Naive thymus-derived CD8-positive, alpha-beta T cell (primary cell): Measurements from ENCODE around the gene LRRK1. TPM values are rescaled to one million over a fixed set of nuclear protein-coding genes. Genes with fewer than 3 reads are reported as not detected.
"Not testable (repeated sequence)": the region's sequence is repeated elsewhere in the genome, so short reads cannot be mapped to it uniquely, and the experiment has no call there.

Experiments
- ATAC-seq, 2 donors: fragments of 150-1000 bp; cut with Tn5 transposase in 1 of 2; sonication (Bioruptor Pico), chemical (Tn5 transposase) in 1 of 2; 1 replicate in 1 of 2; 2 replicates in 1 of 2; pipeline ENCODE4 v1.10.0; 2021; ENCODE audit warnings: mild to moderate bottlenecking in 2 of 2, moderate library complexity in 2 of 2
- POLR2A ChIA-PET: fragments of 350-600 bp; sonication (Branson Sonifier 250); formaldehyde crosslinking; loops from one replicate; lab custom pipeline; 2021; ENCODE audit warnings: antibody characterized with exemption; lab: Charles Lee
- DNase-seq, 10 donors: peaks; one replicate each; pipeline versions ENCODE4 v3.0.0 to v3.0.0-alpha.2; 2020 to 2022
- H3K27ac Mint-ChIP-seq, 10 donors: one replicate each; pipeline ENCODE4 v1.8.0; 2020 to 2022; ENCODE audit warnings: mild to moderate bottlenecking in 10 of 10, mixed read lengths in 10 of 10, moderate library complexity in 4 of 10, inconsistent platforms in 1 of 10
- H3K27me3 Mint-ChIP-seq, 5 donors: one replicate each; pipeline ENCODE4 v1.8.0; 2021 to 2022; ENCODE audit warnings: mixed read lengths in 5 of 5
- H3K36me3 Mint-ChIP-seq, 3 donors: one replicate each; pipeline ENCODE4 v1.8.0; 2020 to 2022; ENCODE audit warnings: mixed read lengths in 3 of 3, mild to moderate bottlenecking in 2 of 3, inconsistent platforms in 1 of 3
- H3K4me1 Mint-ChIP-seq, 4 donors: one replicate each; pipeline ENCODE4 v1.8.0; 2021 to 2022; ENCODE audit warnings: mixed read lengths in 4 of 4
- H3K4me3 Mint-ChIP-seq, 10 donors: one replicate each; pipeline ENCODE4 v1.8.0; 2020 to 2022; ENCODE audit warnings: mild to moderate bottlenecking in 10 of 10, mixed read lengths in 10 of 10, moderate library complexity in 6 of 10, inconsistent platforms in 1 of 10
- H3K9me3 Mint-ChIP-seq, 9 donors: one replicate each; pipeline ENCODE4 v1.8.0; 2020 to 2022; ENCODE audit warnings: mixed read lengths in 9 of 9, mild to moderate bottlenecking in 3 of 9, inconsistent platforms in 1 of 9, moderate library complexity in 1 of 9
- polyA plus RNA-seq, 3 donors: library from polyadenylated mRNA; unstranded; fragments of 300-500 nt; fragmentation: Illumina TruSeq; gene quantifications; one replicate each; pipeline ENCODE4 v1.2.3, GENCODE V29; 2021
- total RNA-seq, 8 experiments: library from RNA in 2 of 8; stranded (reverse) in 2 of 8; gene quantifications; one replicate each; pipeline ENCODE4 v1.2.3 and lab custom pipeline; 2021 to 2026

Gene LRRK1
- total and polyA plus RNA-seq, 5 experiments from 2014 or later: 0.78 to 2.7 TPM; not detected in 3

DNA sequence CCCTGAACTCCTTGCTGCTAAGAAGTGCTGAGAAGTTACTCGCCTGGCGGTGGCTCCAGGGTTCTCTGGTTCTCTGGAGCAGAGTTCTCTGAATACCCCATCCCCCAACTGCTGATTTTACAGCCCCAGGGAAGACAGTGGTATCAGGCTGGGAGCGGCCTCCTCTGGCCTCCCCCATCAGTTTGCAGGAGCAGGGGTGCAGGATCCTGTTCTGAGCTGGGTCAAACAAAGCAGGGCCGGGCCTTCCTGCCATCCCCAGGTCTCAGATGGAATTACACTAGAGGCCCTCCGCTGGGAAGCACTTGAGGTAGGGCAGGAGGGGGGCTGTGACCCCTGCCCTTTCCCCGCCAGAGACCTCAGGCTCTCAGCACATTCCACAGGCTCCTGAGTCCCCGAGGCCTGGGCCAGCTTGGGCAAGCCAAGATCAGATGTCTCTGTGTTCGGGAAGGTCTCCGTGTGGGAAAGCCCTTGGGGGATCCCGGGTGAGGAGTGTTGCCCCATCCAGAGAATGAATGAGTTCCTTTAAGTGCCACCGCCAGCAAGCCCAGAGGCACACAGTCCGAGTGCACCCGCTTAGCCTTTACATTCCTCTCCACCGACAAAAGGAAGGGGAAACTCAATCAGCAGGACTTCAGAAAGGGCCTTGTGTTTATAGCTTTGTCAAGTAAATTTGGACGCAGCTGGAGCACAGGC lies 149.9 kb downstream of the LRRK1 start:
- H3K9me3 Mint-ChIP-seq: no peaks in the 10 kb centered on the region
- POLR2A ChIA-PET: no interaction called here
- H3K27ac Mint-ChIP-seq: no peak overlapping the region

DNA sequence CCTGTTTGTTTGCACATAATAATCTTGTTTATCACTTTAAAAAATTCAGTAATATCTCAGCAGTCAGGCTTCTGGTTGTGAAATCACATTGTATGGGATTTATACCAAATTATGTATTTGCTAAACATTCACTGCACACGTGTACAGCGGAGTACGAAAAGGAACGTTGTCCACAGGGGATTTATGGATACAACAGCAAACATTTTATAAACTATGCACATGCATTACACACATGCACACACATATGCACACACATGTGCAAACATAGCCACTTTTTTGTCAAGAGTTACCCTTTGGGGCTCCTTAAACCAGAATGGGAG lies 150.5 kb downstream of the LRRK1 start:
- POLR2A ChIA-PET: no interaction called here
- Mint-ChIP-seq H3K9me3 (no peaks in the 10 kb centered on the region), H3K4me3 (no peak overlapping the region), H3K27me3 (peaks cover 0 to 7% (median 0%) of the 10 kb centered on the region in 5 donors), H3K4me1 (peaks cover 0 to 4% (median 1%) of the 10 kb centered on the region in 4 donors), H3K36me3 (no peaks in the 10 kb centered on the region), H3K27ac (no peak overlapping the region)
- ATAC-seq (no peak), DNase-seq (no peak)

More for the DNA sequence above, 149.9 kb downstream of the LRRK1 start:
- no peak for DNase-seq
- peaks cover 0 to 7% (median 0%) of the 10 kb centered on the region in 5 donors for H3K27me3 Mint-ChIP-seq
- peaks cover 0 to 4% (median 1%) of the 10 kb centered on the region in 4 donors for H3K4me1 Mint-ChIP-seq
- H3K36me3 Mint-ChIP-seq: no peaks in the 10 kb centered on the region
- H3K4me3 Mint-ChIP-seq: no peak overlapping the region
- no peak for ATAC-seq

DNA sequence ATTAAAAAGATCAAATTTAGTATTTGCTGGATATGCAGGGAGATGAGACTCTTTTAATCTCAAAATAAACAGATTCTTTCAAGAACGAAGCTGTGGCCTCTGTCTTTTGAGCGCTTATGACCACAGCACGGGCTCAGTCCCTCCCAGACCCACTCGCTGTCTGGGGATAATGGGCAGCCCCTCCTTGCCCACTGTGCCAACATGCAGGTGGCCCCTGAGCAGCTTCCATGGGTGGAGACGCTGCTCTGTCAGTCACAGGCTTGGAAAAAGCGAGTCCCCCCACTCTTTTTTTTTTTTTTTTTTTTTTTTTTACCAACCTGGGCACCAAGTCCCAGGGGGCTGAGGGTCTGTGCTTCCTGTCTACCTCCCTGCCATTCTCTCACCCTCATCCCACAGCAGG lies 150.9 kb downstream of the LRRK1 start:
- DNase-seq (no peak), ATAC-seq (no peak)
- POLR2A ChIA-PET: no interaction called here
- Mint-ChIP-seq H3K27me3 (peaks cover 0 to 7% (median 0%) of the 10 kb centered on the region in 5 donors), H3K4me1 (peaks cover 0 to 4% (median 1%) of the 10 kb centered on the region in 4 donors), H3K27ac (peak overlapping the region in 2 of 10 donors; percentile 89 to 92), H3K9me3 (no peaks in the 10 kb centered on the region), H3K36me3 (no peaks in the 10 kb centered on the region), H3K4me3 (no peak overlapping the region)

DNA sequence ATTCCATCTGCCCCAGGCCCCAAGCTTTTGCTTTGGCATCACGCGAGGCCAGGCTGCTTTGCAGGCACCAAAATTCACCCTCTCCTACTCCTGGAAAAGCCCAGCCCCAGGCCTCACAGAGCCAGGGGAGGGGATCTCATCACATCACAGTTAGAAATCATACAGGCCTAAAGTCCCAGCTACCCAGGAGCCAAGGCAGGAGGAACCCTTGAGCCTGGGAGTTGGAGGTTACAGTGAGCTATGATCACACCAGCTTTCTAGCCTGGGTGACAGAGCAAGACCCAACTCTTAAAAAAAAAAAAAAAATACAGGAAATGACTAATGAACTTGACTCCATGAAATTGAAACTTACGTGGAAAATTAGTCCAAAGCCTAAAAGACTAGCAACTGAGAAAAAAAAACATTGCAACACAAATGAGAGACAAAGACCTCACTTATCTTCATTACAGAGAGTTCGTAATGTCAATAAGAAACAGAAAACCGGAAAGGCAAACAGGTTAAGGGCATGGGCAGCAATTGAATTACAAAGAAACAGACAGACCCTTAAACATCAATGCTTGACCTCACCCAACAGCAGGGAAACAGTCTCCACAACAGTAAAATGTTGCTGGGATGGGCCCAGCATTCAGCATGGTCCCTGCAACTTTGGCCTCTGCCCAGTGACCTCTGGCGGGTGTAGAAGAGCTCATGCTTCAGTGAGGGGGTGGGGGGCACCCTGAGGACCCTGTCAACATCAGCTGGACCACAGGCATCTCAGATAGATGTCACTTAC lies 151.5 kb downstream of the LRRK1 start:
- POLR2A ChIA-PET: no interaction called here
- H3K4me3 Mint-ChIP-seq: no peak overlapping the region
- peaks cover 0 to 4% (median 1%) of the 10 kb centered on the region in 4 donors for H3K4me1 Mint-ChIP-seq
- no peaks in the 10 kb centered on the region for H3K36me3 Mint-ChIP-seq
- H3K9me3 Mint-ChIP-seq: no peaks in the 10 kb centered on the region
- H3K27ac Mint-ChIP-seq: peak overlapping the region in 3 of 10 donors; percentile 10 to 92 (median 89)
- DNase-seq (no peak), ATAC-seq (no peak)
- H3K27me3 Mint-ChIP-seq: peaks cover 0 to 9% (median 0%) of the 10 kb centered on the region in 5 donors

DNA sequence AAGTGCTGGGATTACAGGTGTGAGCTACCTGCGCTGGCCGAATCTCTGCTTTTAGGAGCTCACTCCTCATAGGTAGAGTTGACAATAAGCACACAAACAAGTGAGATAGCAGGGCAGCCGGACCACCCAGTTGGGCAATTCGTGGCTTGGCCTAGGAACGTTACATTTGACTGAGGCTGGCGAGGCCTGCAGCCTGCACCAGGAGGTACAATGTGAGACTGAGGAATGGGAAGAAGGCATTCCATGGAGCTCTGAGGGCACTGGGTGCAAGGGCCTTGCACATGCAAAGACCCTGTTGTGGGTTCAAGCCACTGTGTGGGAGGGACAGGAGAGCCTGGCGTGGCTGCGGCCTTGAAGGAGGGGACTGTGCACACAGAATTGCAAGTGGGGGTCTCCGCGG lies 152.5 kb downstream of the LRRK1 start:
- no peaks in the 10 kb centered on the region for H3K9me3 Mint-ChIP-seq
- peaks cover 0 to 10% (median 0%) of the 10 kb centered on the region in 5 donors for H3K27me3 Mint-ChIP-seq
- H3K36me3 Mint-ChIP-seq: no peaks in the 10 kb centered on the region
- H3K4me3 Mint-ChIP-seq: no peak overlapping the region
- H3K4me1 Mint-ChIP-seq: peaks cover 0 to 4% (median 1%) of the 10 kb centered on the region in 4 donors
- no peak for DNase-seq
- H3K27ac Mint-ChIP-seq: no peak overlapping the region
- POLR2A ChIA-PET: interaction anchor here (0.6 kb wide), 1 partner anchor 180 kb away, joined by 4 read pairs; the partner anchor contains the start of gene CHSY1
- no peak for ATAC-seq

DNA sequence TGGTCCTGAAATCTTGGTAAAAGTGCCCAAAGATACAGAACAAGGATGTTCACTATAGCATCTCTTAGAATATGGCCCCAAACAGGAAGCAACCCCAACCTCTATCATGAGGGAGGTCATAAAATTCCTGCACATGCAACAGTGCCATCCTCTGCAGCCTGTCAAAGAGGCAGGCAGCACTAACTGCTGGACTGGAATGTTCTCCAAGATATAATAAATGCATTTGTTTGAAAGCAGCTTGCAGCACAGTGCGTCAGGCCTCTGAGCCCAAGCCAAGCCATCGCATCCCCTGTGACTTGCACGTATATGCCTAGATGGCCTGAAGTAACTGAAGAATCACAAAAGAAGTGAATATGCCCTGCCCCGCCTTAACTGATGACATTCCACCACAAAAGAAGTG lies 153.1 kb downstream of the LRRK1 start:
- ATAC-seq, H3K4me3 Mint-ChIP-seq, H3K27me3 Mint-ChIP-seq, POLR2A ChIA-PET, H3K4me1 Mint-ChIP-seq, H3K36me3 Mint-ChIP-seq, H3K9me3 Mint-ChIP-seq, DNase-seq: not testable (repeated sequence)
- H3K27ac Mint-ChIP-seq: peak overlapping the region in 1 of 10 donors; percentile 75

DNA sequence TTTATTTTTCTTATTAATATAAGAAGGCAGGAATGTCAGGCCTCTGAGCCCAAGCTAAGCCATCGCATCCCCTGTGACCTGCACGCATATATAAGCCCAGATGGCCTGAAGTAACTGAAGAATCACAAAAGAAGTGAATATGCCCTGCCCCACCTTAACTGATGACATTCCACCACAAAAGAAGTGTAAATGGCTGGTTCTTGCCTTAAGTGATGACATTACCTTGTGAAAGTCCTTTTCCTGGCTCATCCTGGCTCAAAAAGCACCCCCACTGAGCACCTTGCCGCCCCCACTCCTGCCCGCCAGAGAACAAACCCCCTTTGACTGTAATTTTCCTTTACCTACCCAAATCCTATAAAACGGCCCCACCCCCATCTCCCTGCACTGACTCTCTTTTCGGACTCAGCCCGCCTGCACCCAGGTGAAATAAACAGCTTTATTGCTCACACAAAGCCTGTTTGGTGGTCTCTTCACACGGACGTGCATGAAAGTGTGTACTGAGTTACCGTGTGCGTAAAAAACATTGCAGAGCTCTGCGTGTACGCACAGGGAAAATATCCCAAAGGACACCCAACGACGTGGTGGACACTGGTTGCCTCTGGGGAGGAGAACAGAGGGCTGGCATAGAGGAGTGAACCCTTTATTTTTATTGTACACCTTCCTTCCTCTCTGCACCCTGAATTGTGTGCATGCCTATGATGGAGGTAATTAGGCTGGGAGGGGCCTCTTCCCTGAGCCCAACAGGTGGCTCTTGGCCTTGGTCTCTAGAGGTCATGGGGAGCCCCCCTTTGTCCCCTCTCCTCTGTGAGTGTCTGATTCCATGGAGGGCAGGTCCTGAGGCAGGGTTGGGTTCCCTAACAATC lies 158.9 kb downstream of the LRRK1 start:
- POLR2A ChIA-PET, H3K27ac Mint-ChIP-seq, H3K4me1 Mint-ChIP-seq, ATAC-seq, DNase-seq, H3K4me3 Mint-ChIP-seq, H3K9me3 Mint-ChIP-seq, H3K36me3 Mint-ChIP-seq, H3K27me3 Mint-ChIP-seq: not testable (repeated sequence)

DNA sequence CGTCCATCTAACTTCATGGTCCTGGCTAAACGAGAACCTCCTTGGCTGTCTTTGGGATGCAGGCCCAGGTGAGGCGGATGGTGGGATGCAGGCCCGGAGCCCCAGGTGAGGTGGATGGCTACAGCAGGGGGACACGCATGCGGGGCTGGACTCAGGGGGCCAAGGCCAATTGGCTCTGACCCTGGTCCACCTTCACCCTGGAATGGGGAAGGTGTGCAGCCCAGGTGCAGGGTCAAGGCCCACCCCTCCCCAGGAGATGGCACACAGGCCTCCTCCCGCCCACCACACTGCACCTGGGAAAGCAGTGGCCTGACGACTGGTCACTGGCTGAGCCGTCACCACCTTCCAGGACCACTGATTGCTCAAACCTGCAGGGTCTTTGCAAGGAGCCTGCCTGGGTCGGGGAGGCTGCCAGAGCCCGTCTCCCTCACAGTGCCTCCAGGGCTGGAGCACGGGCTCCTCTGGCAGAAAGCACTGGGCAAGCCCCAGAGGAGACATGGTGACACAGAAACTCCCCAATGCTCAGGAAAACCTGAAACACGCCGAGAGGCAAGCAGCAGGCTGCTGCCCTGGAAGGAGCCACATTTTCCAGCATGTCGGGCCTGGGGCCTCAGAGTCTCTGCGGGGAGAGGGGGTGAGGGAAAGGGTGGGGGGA lies 159.6 kb downstream of the LRRK1 start:
- ATAC-seq: no peak
- no peaks in the 10 kb centered on the region for H3K4me1 Mint-ChIP-seq
- H3K9me3 Mint-ChIP-seq: no peaks in the 10 kb centered on the region
- peaks cover 0 to 4% (median 0%) of the 10 kb centered on the region in 5 donors for H3K27me3 Mint-ChIP-seq
- no peak overlapping the region for H3K27ac Mint-ChIP-seq
- POLR2A ChIA-PET: no interaction called here
- no peaks in the 10 kb centered on the region for H3K36me3 Mint-ChIP-seq
- H3K4me3 Mint-ChIP-seq: no peak overlapping the region
- no peak for DNase-seq

DNA sequence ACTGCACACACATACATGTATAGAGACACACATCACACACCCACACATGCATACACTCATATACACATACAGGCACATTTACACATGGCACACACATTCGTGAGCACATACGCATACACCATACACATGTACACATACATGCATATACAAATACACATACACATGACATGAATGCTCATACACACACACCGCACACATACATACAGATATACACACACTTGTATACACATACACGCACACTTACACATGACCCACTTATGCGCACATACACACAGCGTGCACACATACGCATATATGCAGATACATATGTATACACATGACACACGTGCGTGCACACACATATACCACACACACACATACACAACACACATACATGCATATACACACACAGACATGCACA lies 162.7 kb downstream of the LRRK1 start:
- no peak for DNase-seq
- POLR2A ChIA-PET: no interaction called here
- no peak overlapping the region for H3K27ac Mint-ChIP-seq

DNA sequence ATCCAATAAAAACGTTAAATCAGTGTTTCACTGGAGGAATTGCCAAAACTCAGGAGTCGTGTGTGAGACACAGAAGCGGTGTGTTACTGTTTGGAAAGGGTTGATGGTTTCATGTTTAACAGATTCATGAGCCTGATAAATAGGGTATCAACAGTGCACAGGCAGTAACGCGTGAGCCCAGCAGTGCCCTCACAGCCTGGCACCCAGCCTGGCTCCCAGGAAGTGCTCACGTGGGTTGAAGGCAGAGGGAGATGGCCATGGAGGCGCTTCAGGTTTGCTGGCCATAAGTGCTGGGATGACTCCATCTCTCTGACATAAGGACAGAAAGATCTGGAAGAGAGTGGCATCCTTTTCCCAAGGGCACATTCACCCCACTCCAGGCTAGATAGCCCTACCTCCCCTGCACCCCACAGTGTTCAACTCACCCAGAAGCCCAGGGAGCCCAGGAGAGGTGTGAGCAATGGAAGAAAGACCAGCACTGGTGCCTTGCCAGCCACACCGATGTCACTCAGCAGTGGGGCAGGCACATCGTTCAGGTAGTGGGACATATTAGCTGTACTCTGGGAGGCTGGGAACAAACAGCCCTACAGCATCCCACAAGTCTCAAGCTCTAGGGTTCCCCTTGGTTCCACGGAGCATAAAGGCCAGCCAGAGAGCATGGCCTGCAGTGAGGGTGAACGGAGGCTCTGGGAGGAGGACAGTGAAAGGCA lies 164.3 kb downstream of the LRRK1 start:
- Mint-ChIP-seq H3K9me3 (no peaks in the 10 kb centered on the region), H3K4me1 (no peaks in the 10 kb centered on the region), H3K36me3 (no peaks in the 10 kb centered on the region), H3K27ac (no peak overlapping the region), H3K4me3 (no peak overlapping the region), H3K27me3 (peaks cover 0 to 1% (median 0%) of the 10 kb centered on the region in 5 donors)
- no peak for ATAC-seq
- no peak for DNase-seq
- POLR2A ChIA-PET: no interaction called here

More for the DNA sequence above, 162.7 kb downstream of the LRRK1 start:
- Mint-ChIP-seq H3K4me1 (no peaks in the 10 kb centered on the region), H3K36me3 (no peaks in the 10 kb centered on the region), H3K27me3 (peaks cover 0 to 1% (median 0%) of the 10 kb centered on the region in 5 donors), H3K4me3 (no peak overlapping the region), H3K9me3 (no peaks in the 10 kb centered on the region)
- ATAC-seq: no peak

DNA sequence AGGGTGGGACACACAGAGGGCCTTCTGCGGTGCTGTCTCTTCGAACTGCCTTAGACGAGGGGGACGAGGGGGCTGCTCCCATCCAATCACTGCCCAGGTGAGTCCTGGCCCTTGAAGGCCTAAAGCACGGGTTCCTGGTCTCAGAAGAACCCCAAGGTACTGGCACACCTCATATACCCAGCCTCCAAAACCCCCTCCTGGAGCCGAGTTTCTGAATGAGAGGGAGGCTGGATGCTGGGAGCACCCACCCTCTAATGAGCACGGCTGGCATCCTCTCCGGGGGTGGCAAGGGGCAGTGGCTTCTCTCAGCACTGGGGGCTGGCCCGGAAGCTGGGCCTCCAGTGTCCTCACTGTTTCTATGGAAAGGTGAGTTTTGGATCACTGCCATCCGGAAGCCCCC lies 165.6 kb downstream of the LRRK1 start:
- POLR2A ChIA-PET: no interaction called here
- DNase-seq: no peak
- no peak for ATAC-seq
- no peaks in the 10 kb centered on the region for H3K36me3 Mint-ChIP-seq
- H3K4me3 Mint-ChIP-seq: no peak overlapping the region
- peaks cover 0 to 4% (median 0%) of the 10 kb centered on the region in 5 donors for H3K27me3 Mint-ChIP-seq
- no peaks in the 10 kb centered on the region for H3K4me1 Mint-ChIP-seq
- no peak overlapping the region for H3K27ac Mint-ChIP-seq
- H3K9me3 Mint-ChIP-seq: no peaks in the 10 kb centered on the region

DNA sequence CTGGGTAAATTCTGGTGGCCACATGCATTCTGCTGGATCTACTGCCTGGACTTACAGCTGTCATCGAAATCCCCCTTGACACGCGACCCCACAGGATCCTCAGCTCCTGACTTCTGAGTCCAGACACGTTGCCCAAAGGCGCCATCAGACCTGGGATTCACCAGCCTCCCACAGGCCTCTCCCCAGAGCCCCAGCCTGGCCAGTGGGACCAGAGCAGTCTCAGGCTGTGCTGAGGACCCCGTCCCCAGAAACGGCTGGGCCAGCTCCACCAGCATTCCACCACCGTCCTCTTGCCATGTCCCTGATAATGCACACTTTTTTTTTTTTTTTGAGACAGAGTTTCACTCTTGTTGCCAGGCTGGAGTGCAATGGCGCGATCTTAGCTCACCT lies 166.1 kb downstream of the LRRK1 start:
- Mint-ChIP-seq H3K27ac (no peak overlapping the region), H3K36me3 (no peaks in the 10 kb centered on the region), H3K9me3 (no peaks in the 10 kb centered on the region), H3K4me3 (no peak overlapping the region), H3K4me1 (no peaks in the 10 kb centered on the region), H3K27me3 (peaks cover 0 to 4% (median 0%) of the 10 kb centered on the region in 5 donors)
- ATAC-seq (no peak), DNase-seq (no peak)
- POLR2A ChIA-PET: no interaction called here
